GM12891 (cell line): Measurements from ENCODE around the gene ZEB2.

Source experiments
- PAX5 ChIP-seq: IDR thresholded peaks from 2 replicates; pipeline ENCODE4 v1.6.1; 2011; ENCODE audit warnings: low read length, moderate library complexity, mild to moderate bottlenecking; ENCODE audit not compliant: insufficient read depth, severe bottlenecking
- POLR2A ChIP-seq: IDR thresholded peaks from 2 replicates; pipeline ENCODE4 v1.6.1; 2011; ENCODE audit warnings: low read depth, low read length, control low read depth
- POLR2AphosphoS5 ChIP-seq: IDR thresholded peaks from 2 replicates; pipeline ENCODE4 v1.6.1; 2011; ENCODE audit warnings: low read depth, low read length, control low read depth

DNA sequence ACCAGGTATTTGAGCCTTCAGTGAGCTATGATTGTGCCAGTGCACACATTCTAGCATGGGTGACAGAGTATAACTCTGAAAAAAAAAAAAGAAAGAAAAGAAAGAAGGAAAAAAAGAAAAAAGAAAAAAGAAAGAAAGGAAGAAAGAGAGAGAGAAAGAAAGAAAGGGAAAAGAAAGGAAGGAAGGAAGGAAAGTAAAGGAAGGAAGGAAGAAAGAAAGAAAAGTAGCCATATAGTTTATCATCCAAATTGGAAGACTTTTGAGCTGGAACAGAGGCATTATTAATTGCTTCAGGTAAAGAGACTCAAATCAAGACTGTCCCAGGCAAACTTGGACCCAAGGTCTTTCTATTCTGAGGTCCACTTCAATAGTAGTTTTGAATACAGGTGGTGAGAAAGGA lies 32.9 kb upstream of the ZEB2 start:
- no peak for TF ChIP-seq POLR2A
- no peak for TF ChIP-seq POLR2AphosphoS5
- TF ChIP-seq PAX5: no peak
